HepG2 (cell line): ENCODE measurements around the gene STUB1. TPM values are rescaled to one million over a fixed set of nuclear protein-coding genes. Genes with fewer than 3 reads are reported as not detected.
A peak's percentile ranks its signal among the peaks of the same experiment; 100 is the strongest.

ENCODE experiments used
- KAT7 ChIP-seq: IDR thresholded peaks from 2 replicates; pipeline ENCODE4 v1.6.1; 2018; ENCODE audit warnings: borderline replicate concordance, missing compliant biosample characterization
- NFYC ChIP-seq: IDR thresholded peaks from 2 replicates; pipeline ENCODE4 v1.6.1; 2016; ENCODE audit warnings: missing genetic modification reagents, missing compliant biosample characterization
- SOX6 ChIP-seq, 2 experiments: fragments of 450-650 bp in 1 of 2; sonication (generic) in 1 of 2; formaldehyde crosslinking in 1 of 2; IDR thresholded peaks; 2 replicates each; pipeline versions ENCODE4 v1.4.0 to v1.6.1; 2017 to 2020; ENCODE audit warnings: antibody characterized with exemption in 1 of 2, mild to moderate bottlenecking in 1 of 2, missing genetic modification reagents in 1 of 2
- SP4 ChIP-seq: sonication (generic); formaldehyde crosslinking; IDR thresholded peaks from 2 replicates; pipeline ENCODE4 v1.8.1; 2023; ENCODE audit warnings: mild to moderate bottlenecking, missing genetic modification reagents
- ZBTB7B ChIP-seq: sonication (generic); formaldehyde crosslinking; IDR thresholded peaks from 2 replicates; pipeline ENCODE4 v1.4.0; 2020; ENCODE audit warnings: missing genetic modification reagents
- ZNF337 ChIP-seq: sonication (generic); formaldehyde crosslinking; IDR thresholded peaks from 2 replicates; pipeline ENCODE4 v1.5.1; 2020; ENCODE audit warnings: missing genetic modification reagents, low read depth, mild to moderate bottlenecking, borderline replicate concordance
- ZNF746 ChIP-seq: sonication (generic); formaldehyde crosslinking; IDR thresholded peaks from 2 replicates; pipeline ENCODE4 v1.8.0; 2022; ENCODE audit warnings: mild to moderate bottlenecking, missing genetic modification reagents
- ZNF766 ChIP-seq: sonication (generic); formaldehyde crosslinking; IDR thresholded peaks from 2 replicates; pipeline ENCODE4 v1.5.0; 2020; ENCODE audit warnings: missing genetic modification reagents, borderline replicate concordance
- ZNF773 ChIP-seq: sonication (generic); formaldehyde crosslinking; IDR thresholded peaks from 2 replicates; pipeline ENCODE4 v1.4.0; 2020; ENCODE audit warnings: missing genetic modification reagents, borderline replicate concordance
- ZSCAN22 ChIP-seq: sonication (generic); formaldehyde crosslinking; IDR thresholded peaks from 2 replicates; pipeline ENCODE4 v1.4.0; 2020; ENCODE audit warnings: mild to moderate bottlenecking, missing genetic modification reagents
- polyA plus RNA-seq, 8 experiments: library from polyadenylated mRNA; depleted of rRNA in 3 of 8; stranded (reverse) in 7 of 8; unstranded in 1 of 8; fragments of >200 nt; fragmentation: Illumina TruSeq in 4 of 8; extraction: Trizol in 4 of 8; gene quantifications; 2 replicates each; pipeline versions ENCODE4 v1.2.1 to v1.2.3, GENCODE V29; 2011 to 2016; ENCODE audit warnings: low read depth in 4 of 8, missing spikeins in 1 of 8, mixed read lengths in 1 of 8; ENCODE audit not compliant: insufficient read depth in 1 of 8
- total RNA-seq, 5 experiments: library from RNA; depleted of rRNA; stranded (reverse); fragments of >200 nt; fragmentation: Illumina TruSeq; extraction: Trizol; gene quantifications; 2 replicates each; pipeline ENCODE4 v1.2.3, GENCODE V29; 2016; ENCODE audit warnings: low read depth in 1 of 5
- TF ChIP-seq, protein P1 (sequence below): sonication (generic); formaldehyde crosslinking; IDR thresholded peaks from 2 replicates; pipeline ENCODE4 v1.4.0; 2020; ENCODE audit warnings: missing genetic modification reagents
- TF ChIP-seq, protein P2 (sequence below): sonication (generic); formaldehyde crosslinking; IDR thresholded peaks from 2 replicates; pipeline ENCODE4 v1.9.0; 2021; ENCODE audit warnings: missing genetic modification reagents, borderline replicate concordance
- TF ChIP-seq, protein P3 (sequence below): sonication (generic); formaldehyde crosslinking; IDR thresholded peaks from 2 replicates; pipeline ENCODE4 v1.9.0; 2021; ENCODE audit warnings: missing genetic modification reagents, borderline replicate concordance
- TF ChIP-seq, protein P4 (sequence below): sonication (generic); formaldehyde crosslinking; conservative IDR thresholded peaks from 2 replicates; pipeline ENCODE4 v1.8.0; 2022; ENCODE audit warnings: missing genetic modification reagents

STUB1 gene
- total and polyA plus RNA-seq, 2 of the 13 experiments (the other 11 are each of a cell fraction or from before 2014, with no cell fraction given): 52.9 to 78.2 TPM

DNA sequence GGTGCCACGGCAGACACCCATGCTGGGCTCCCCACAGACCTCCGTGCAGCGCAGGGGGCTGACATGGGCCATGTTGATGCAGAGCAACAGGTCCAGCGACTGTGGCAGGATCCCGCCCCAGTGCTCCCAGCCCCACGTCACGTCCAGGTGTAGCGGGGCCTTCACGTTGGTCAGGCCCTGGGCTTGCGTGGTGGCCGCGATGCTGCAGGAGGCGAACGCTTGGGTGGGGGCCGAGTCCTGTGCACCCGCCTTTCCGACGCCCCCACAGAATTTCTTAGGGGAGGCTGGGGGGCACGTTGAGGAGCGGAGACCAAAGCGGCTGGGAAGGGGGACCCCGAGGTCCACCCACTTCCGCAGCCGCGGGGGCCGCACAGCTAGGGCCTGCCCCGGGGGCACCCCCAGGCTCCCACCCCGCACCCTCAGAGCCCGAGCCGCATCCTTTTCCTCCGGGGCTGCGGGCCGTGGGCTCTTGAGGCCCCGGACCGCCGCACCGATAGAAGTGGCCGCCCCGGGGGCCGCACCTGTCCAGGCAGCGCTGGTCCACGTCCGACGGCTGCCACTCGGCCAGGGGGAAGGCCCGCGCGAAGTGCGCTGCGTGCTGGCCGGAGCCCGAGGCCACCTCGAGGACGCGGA lies 44.5 kb upstream of the STUB1 start (continued):
- TF ChIP-seq ZBTB7B (CRISPR knock-in tag) (no peak), ZNF766 (CRISPR knock-in tag) (no peak), KAT7 (no peak), SOX6 (IDR thresholded peaks at IDR 0.05) (no peak), SOX6 (CRISPR knock-in tag; IDR thresholded peaks at IDR 0.05) (no peak), ZNF746 (CRISPR knock-in tag) (no peak; the same call in 1 of the 2 replicates), ZNF337 (no peak), ZNF773 (CRISPR knock-in tag) (peak; percentile 13; the same call in 1 of the 2 replicates), SP4 (CRISPR knock-in tag) (no peak; the same call in 1 of the 2 replicates), ZSCAN22 (CRISPR knock-in tag) (peak; percentile 54; the same call in 1 of the 2 replicates), NFYC (CRISPR knock-in tag) (no peak)
- TF ChIP-seq, protein P1, sequence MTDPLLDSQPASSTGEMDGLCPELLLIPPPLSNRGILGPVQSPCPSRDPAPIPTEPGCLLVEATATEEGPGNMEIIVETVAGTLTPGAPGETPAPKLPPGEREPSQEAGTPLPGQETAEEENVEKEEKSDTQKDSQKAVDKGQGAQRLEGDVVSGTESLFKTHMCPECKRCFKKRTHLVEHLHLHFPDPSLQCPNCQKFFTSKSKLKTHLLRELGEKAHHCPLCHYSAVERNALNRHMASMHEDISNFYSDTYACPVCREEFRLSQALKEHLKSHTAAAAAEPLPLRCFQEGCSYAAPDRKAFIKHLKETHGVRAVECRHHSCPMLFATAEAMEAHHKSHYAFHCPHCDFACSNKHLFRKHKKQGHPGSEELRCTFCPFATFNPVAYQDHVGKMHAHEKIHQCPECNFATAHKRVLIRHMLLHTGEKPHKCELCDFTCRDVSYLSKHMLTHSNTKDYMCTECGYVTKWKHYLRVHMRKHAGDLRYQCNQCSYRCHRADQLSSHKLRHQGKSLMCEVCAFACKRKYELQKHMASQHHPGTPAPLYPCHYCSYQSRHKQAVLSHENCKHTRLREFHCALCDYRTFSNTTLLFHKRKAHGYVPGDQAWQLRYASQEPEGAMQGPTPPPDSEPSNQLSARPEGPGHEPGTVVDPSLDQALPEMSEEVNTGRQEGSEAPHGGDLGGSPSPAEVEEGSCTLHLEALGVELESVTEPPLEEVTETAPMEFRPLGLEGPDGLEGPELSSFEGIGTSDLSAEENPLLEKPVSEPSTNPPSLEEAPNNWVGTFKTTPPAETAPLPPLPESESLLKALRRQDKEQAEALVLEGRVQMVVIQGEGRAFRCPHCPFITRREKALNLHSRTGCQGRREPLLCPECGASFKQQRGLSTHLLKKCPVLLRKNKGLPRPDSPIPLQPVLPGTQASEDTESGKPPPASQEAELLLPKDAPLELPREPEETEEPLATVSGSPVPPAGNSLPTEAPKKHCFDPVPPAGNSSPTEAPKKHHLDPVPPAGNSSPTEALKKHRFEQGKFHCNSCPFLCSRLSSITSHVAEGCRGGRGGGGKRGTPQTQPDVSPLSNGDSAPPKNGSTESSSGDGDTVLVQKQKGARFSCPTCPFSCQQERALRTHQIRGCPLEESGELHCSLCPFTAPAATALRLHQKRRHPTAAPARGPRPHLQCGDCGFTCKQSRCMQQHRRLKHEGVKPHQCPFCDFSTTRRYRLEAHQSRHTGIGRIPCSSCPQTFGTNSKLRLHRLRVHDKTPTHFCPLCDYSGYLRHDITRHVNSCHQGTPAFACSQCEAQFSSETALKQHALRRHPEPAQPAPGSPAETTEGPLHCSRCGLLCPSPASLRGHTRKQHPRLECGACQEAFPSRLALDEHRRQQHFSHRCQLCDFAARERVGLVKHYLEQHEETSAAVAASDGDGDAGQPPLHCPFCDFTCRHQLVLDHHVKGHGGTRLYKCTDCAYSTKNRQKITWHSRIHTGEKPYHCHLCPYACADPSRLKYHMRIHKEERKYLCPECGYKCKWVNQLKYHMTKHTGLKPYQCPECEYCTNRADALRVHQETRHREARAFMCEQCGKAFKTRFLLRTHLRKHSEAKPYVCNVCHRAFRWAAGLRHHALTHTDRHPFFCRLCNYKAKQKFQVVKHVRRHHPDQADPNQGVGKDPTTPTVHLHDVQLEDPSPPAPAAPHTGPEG: peak; percentile 25; the same call in 1 of the 2 replicates
- TF ChIP-seq, protein P2, sequence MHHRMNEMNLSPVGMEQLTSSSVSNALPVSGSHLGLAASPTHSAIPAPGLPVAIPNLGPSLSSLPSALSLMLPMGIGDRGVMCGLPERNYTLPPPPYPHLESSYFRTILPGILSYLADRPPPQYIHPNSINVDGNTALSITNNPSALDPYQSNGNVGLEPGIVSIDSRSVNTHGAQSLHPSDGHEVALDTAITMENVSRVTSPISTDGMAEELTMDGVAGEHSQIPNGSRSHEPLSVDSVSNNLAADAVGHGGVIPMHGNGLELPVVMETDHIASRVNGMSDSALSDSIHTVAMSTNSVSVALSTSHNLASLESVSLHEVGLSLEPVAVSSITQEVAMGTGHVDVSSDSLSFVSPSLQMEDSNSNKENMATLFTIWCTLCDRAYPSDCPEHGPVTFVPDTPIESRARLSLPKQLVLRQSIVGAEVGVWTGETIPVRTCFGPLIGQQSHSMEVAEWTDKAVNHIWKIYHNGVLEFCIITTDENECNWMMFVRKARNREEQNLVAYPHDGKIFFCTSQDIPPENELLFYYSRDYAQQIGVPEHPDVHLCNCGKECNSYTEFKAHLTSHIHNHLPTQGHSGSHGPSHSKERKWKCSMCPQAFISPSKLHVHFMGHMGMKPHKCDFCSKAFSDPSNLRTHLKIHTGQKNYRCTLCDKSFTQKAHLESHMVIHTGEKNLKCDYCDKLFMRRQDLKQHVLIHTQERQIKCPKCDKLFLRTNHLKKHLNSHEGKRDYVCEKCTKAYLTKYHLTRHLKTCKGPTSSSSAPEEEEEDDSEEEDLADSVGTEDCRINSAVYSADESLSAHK (CRISPR knock-in tag): no peak
- TF ChIP-seq, protein P3, sequence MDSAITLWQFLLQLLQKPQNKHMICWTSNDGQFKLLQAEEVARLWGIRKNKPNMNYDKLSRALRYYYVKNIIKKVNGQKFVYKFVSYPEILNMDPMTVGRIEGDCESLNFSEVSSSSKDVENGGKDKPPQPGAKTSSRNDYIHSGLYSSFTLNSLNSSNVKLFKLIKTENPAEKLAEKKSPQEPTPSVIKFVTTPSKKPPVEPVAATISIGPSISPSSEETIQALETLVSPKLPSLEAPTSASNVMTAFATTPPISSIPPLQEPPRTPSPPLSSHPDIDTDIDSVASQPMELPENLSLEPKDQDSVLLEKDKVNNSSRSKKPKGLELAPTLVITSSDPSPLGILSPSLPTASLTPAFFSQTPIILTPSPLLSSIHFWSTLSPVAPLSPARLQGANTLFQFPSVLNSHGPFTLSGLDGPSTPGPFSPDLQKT (CRISPR knock-in tag): no peak
- TF ChIP-seq, protein P4, sequence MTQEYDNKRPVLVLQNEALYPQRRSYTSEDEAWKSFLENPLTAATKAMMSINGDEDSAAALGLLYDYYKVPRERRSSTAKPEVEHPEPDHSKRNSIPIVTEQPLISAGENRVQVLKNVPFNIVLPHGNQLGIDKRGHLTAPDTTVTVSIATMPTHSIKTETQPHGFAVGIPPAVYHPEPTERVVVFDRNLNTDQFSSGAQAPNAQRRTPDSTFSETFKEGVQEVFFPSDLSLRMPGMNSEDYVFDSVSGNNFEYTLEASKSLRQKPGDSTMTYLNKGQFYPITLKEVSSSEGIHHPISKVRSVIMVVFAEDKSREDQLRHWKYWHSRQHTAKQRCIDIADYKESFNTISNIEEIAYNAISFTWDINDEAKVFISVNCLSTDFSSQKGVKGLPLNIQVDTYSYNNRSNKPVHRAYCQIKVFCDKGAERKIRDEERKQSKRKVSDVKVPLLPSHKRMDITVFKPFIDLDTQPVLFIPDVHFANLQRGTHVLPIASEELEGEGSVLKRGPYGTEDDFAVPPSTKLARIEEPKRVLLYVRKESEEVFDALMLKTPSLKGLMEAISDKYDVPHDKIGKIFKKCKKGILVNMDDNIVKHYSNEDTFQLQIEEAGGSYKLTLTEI (CRISPR knock-in tag): no peak
